Fibroblast of villous mesenchyme (primary cell): ENCODE results near the gene DEDD. TPM values are rescaled to one million over a fixed set of nuclear protein-coding genes. Genes with fewer than 3 reads are reported as not detected.

Experiments used
- DNase-seq: peaks from one replicate; pipeline ENCODE4 v3.0.0-alpha.2; 2010; ENCODE audit warnings: low read depth
- H3K4me3 ChIP-seq: 2 replicates; pipeline ENCODE4 v1.5.1; 2011; ENCODE audit warnings: low read depth, mild to moderate bottlenecking, low read length
- CTCF ChIP-seq: IDR thresholded peaks from 2 replicates; pipeline ENCODE4 v1.5.1; 2012; ENCODE audit warnings: low read depth, mild to moderate bottlenecking, low read length; ENCODE audit not compliant: insufficient read depth
- total RNA-seq: library from RNA; depleted of rRNA; stranded (reverse); fragments of >200 nt; gene quantifications from 2 replicates; pipeline ENCODE4 v1.2.3, GENCODE V29; 2012

Gene DEDD
- total RNA-seq, 1 donor: 27.6 TPM

DNA sequence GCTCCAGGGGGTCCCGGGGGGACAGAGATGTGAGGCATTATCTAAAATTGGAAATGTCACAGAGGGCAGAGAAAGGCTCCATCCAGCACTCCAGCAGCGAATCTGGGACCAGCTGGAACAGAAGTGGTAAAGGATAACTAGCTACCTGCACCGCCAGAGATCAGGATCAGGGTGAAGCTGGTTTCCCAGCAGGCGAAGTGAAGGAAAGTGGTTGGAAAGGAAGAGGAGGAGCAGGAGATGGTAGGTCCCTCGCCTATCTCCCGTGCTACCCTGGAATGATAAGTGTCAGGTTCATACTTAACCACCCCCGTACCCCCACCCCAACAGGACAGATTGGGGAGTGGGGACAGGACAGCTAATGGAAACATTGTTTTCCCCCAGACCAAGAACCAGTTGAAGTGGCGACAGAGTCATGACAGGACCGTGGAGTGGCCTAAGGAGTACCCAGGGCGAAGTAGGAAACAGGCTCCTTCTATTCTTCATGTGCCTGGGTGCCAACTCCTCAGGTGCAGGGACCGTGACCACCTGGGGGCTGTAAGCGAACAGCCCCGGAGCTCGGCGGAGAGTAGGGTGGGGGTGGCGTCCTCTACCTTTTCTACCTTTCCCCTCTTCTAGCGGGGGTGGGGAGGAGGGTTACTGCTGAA is 44.1 kb upstream of the DEDD start:
- TF ChIP-seq CTCF: no peak
- peak overlapping the region; percentile 97 for H3K4me3 ChIP-seq
- no peak for DNase-seq

DNA sequence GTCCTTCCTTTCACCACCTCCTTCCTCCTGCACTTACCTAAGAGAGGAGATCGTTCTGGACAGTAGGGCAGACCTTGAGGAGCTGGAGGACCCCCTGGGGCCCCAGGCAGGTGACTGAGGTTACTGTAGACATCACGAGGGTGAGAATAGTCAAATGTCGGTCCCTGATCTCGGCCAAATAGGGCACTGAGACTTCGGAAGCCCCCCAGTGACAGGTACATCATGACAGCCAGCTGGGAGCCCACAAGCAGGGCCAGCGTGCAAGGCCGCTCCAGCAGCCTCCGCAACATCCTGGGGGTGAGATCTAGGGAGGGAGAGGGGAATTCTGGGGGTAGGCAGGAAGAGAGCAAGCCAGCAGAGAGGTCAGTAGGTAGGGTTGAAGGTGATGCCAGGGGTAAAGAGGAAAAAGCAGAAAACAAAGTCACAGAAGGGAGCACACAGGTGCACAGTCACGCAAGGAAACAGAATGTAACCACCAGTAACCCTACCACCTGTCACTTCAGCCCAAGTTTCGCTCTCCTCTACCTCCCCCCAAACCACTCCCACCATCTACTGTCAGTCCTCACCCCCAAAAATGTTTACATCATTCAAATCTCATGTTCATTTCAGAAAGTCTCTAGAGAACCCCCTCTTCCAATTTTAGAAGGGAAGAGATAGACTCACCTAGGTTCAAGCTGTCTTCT is 43.4 kb upstream of the DEDD start:
- no peak for TF ChIP-seq CTCF
- no peak for DNase-seq
- H3K4me3 ChIP-seq: peak overlapping the region; percentile 97

GRCh38 chr1:161174911-161175310 is 42.4 kb upstream of the DEDD start:
- DNase-seq: no peak
- TF ChIP-seq CTCF: no peak
- H3K4me3 ChIP-seq: no peak overlapping the region

- TF ChIP-seq CTCF: no peak
- H3K4me3 ChIP-seq: no peak overlapping the region
- no peak for DNase-seq
Observed at GRCh38 chr1:161173711-161174110, 41.2 kb upstream of the DEDD start.

GRCh38 chr1:161172776-161173376 is 40.4 kb upstream of the DEDD start:
- no peak for TF ChIP-seq CTCF
- H3K4me3 ChIP-seq: no peak overlapping the region
- peak; percentile 94 for DNase-seq

GRCh38 chr1:161172349-161172748 is 39.9 kb upstream of the DEDD start:
- no peak for TF ChIP-seq CTCF
- no peak overlapping the region for H3K4me3 ChIP-seq
- no peak for DNase-seq
